Esophagus (tissue), 2 donors: Measurements from ENCODE around the gene FCRLB. TPM values are rescaled to one million over a fixed set of nuclear protein-coding genes. Genes with fewer than 3 reads are reported as not detected.
A peak's percentile ranks its signal among the peaks of the same experiment; 100 is the strongest.
"Not testable (repeated sequence)": the region's sequence is repeated elsewhere in the genome, so short reads cannot be mapped to it uniquely, and the experiment has no call there.

Experiments
- H3K27ac ChIP-seq, 2 donors: one replicate each; pipeline ENCODE4 v1.5.1; 2013; ENCODE audit warnings: low read depth in 2 of 2, mild to moderate bottlenecking in 2 of 2, inconsistent platforms in 1 of 2, low read length in 1 of 2, moderate library complexity in 1 of 2
- H3K27me3 ChIP-seq, 2 donors: one replicate each; pipeline ENCODE4 v1.6.1; 2013; ENCODE audit warnings: low read length in 2 of 2, control low read depth in 1 of 2, mild to moderate bottlenecking in 1 of 2; ENCODE audit not compliant: insufficient read depth in 2 of 2, control insufficient read depth in 1 of 2
- H3K36me3 ChIP-seq, 2 donors: one replicate each; pipeline ENCODE4 v1.6.1; 2013; ENCODE audit warnings: low read length in 1 of 2; ENCODE audit not compliant: control insufficient read depth in 2 of 2, insufficient read depth in 2 of 2
- H3K4me1 ChIP-seq, 2 donors: one replicate each; pipeline ENCODE4 v1.6.1; 2013; ENCODE audit warnings: low read length in 1 of 2; ENCODE audit not compliant: control insufficient read depth in 2 of 2, insufficient read depth in 2 of 2
- H3K4me3 ChIP-seq, 2 donors: one replicate each; pipeline ENCODE4 v1.5.1; 2013; ENCODE audit warnings: low read length in 2 of 2, mild to moderate bottlenecking in 2 of 2, low read depth in 1 of 2, moderate library complexity in 1 of 2
- H3K9me3 ChIP-seq, 2 donors: one replicate each; pipeline ENCODE4 v1.6.1; 2013; ENCODE audit warnings: mild to moderate bottlenecking in 2 of 2, low read depth in 1 of 2, low read length in 1 of 2, moderate library complexity in 1 of 2; ENCODE audit not compliant: control insufficient read depth in 2 of 2, insufficient read depth in 1 of 2
- WGBS, 2 donors: extraction: QIAGEN DNeasy Blood & Tissue Kit; methylation state at CpG; one replicate each; pipeline ENCODE4 v1.1.7; 2013; 5-methylcytosine and 5-hydroxymethylcytosine counted together
- polyA plus RNA-seq, 2 donors: library from polyadenylated mRNA; stranded (reverse); fragments of 200-250 nt; gene quantifications; one replicate each; pipeline ENCODE4 v1.2.3, GENCODE V29; 2013
- donor health status: healthy with polysubstance abuse.
- donor health status: Bipolar disorder and iron deficiency.

Gene FCRLB
- polyA plus RNA-seq, 2 donors = 0.24 to 0.34 TPM

DNA sequence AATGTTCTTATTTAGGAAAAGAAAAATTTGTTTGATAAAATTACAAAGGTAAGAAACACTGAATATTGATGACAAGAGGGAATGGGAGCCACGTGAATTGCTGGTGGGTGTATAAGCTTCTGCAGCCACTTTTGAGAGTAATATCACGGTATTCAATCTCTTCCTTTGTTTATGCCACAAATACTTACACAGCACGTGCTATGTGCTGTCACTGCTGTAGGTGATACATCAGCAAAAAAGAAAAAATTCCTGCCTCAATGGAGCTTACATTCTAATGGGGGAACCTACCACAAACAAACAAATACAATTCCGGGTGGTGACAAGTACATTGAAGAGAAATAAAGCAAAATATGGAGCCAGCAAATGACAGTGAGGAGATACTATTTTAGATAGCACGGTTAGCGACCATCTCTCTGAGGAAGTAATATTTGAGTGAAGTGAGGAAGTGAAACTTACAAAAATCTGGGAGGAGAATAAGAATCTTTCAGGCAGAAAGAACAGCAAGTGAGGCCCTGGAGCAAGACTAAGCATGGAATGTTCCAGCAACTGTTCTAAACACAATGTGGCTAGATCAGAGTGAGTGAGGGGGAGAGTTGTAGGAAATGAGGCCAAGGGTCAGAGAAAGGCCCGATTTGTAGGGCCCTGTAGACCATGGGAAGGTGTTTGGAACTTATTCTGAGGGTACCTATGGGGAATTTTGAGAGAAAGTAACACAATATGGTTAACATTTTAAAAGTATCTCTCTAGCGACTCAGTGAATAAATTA, 2.6 kb upstream of the FCRLB start:
- no peaks in the 10 kb centered on the region for H3K36me3 ChIP-seq
- no peak overlapping the region for H3K4me3 ChIP-seq
- no peaks in the 10 kb centered on the region for H3K9me3 ChIP-seq
- H3K4me1 ChIP-seq = peaks cover 0 to 3% of the 10 kb centered on the region in 2 donors
- no peaks in the 10 kb centered on the region for H3K27me3 ChIP-seq
- no peak overlapping the region for H3K27ac ChIP-seq
- 71 to 76% methylated on average over 8 of the region's 8 CpGs for WGBS, 2 donors

DNA sequence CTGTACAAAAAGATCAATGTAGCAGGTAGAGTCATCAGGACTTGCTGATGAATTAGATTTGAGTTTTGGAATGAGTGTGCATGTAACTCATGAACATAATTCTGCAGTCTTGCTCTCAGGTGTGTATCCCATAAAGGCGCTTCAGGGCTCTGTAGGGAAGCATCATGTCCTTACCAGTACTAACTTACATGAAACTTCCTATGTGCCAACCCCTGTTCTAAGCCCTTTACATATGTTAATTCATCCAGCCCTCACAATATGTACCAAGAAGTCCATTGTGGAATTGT, 2.1 kb upstream of the FCRLB start:
- Histone ChIP-seq H3K36me3 (no peaks in the 10 kb centered on the region), H3K27ac (no peak overlapping the region), H3K4me1 (peaks cover 0 to 3% of the 10 kb centered on the region in 2 donors), H3K9me3 (no peaks in the 10 kb centered on the region), H3K4me3 (no peak overlapping the region), H3K27me3 (no peaks in the 10 kb centered on the region)
- 94 to 100% methylated on average over 1 of the region's 1 CpG for WGBS, 2 donors

DNA sequence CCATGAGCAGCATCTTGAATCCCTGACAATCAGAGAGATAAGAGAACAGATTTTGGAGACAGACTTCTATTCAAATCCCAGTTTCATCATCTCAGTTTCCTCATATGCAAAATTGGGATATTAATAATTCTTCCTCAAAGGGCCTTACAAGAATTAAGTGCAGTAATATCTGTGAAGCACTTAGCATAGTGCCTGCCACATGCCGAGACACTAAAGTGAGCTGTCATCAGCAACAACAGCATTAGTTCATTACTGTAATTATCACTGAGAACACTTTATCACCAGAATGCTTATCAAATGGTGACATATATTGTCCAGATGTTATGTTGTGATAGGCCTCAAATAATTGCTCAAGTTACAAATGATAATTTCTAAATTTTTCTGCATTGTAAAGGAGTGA, 922 bp upstream of the FCRLB start:
- Histone ChIP-seq H3K27me3 (no peaks in the 10 kb centered on the region), H3K4me3 (no peak overlapping the region), H3K4me1 (peaks cover 0 to 6% of the 10 kb centered on the region in 2 donors), H3K27ac (no peak overlapping the region), H3K9me3 (no peaks in the 10 kb centered on the region), H3K36me3 (no peaks in the 10 kb centered on the region)
- whole genome bisulfite sequencing, 2 donors = 91 to 97% methylated on average over 1 of the region's 1 CpG

DNA sequence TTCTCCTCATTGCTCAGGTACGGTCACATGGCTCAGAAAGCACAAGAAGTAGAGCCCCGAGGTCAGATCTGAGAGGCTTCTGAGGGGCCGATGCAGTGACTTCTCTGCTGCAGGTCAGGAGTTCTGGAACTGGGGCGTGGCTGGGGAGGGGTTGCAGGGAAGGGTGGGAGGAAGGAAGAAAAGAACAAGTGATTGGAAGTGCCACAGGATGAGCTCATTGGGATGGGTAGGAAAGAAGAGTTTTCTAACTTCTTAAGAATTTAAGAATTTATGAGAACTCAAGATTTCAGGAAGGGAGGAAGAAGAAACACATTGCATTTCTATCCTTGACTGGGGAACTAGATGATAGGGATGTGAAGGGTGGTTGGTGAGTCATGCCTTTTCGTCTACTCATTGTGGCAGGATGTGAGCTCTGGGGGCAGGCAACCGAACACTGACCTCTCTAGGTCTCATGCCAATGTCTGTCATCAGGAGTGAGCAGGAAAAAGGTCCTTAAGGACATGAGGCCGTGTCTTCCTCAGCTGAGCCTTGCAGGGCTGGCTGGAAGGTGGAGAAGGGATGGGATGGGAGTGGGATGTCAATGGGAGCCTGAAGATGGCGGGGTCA, 497 bp downstream of the FCRLB start:
- Histone ChIP-seq H3K27me3 (no peaks in the 10 kb centered on the region), H3K27ac (no peak overlapping the region), H3K9me3 (no peaks in the 10 kb centered on the region), H3K4me3 (no peak overlapping the region), H3K36me3 (no peaks in the 10 kb centered on the region), H3K4me1 (peaks cover 3 to 8% of the 10 kb centered on the region in 2 donors)
- 60 to 69% methylated on average over 8 of the region's 8 CpGs for WGBS, 2 donors

DNA sequence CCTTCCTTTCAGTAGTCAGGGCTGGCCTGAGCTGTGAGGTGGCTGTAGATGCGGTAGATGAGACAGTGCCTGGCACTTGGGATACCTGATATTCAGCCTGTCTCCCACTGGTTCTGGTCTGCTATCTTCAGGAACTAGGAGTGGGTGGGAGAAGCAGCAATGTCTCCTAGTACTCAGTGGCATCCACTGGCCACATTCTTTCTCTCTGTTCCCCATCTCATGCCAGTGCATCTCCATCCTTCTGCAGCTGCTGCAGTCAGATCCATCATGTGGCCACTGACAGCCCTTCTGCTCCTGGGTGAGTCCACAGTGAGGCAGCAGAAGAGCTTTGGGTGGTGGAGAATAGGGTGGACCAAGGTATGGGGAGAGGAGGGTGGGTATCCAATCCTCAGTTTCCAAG, 1.1 kb downstream of the FCRLB start:
- WGBS, 2 donors = 100% methylated on average over 1 of the region's 1 CpG
- Histone ChIP-seq H3K27ac (no peak overlapping the region), H3K9me3 (no peaks in the 10 kb centered on the region), H3K4me1 (peaks cover 3 to 8% of the 10 kb centered on the region in 2 donors), H3K27me3 (no peaks in the 10 kb centered on the region), H3K36me3 (no peaks in the 10 kb centered on the region), H3K4me3 (no peak overlapping the region)

DNA sequence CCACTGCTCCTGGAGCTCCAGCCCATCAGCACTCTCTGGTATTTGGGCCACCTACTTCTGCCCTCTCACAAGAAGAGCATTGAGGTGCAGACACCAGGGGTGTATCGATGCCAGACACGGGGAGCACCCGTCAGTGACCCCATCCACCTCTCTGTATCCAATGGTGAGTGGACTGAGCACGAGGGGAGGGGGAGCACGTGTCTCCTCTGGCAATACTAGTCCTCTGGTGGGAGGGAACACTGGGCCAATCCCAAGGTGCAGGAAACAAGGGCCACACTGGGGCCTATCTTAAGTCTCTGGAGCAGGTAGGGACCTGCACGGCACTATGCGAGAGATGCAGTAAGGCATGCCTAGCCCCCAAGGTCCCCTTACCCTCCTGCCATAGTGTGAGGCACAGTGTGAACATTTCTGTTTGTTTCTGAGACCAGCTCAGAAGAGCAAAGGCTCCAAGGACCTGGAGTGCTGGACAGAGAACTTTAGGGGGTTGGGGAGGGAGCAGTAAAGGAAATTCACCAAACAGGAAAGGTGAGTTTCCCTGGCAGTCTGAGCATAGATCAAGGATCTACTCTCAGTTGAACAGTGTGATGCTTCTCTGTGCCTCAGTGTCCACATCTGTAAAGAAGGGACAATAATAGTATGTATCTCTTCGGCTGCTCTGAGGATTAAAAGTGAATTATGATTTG, 2.3 kb downstream of the FCRLB start:
- H3K27me3 ChIP-seq = no peaks in the 10 kb centered on the region
- no peaks in the 10 kb centered on the region for H3K9me3 ChIP-seq
- no peak overlapping the region for H3K27ac ChIP-seq
- no peaks in the 10 kb centered on the region for H3K36me3 ChIP-seq
- 84% methylated on average over 8 of the region's 8 CpGs for WGBS, 2 donors
- H3K4me3 ChIP-seq = no peak overlapping the region
- peaks cover 3 to 8% of the 10 kb centered on the region in 2 donors for H3K4me1 ChIP-seq

DNA sequence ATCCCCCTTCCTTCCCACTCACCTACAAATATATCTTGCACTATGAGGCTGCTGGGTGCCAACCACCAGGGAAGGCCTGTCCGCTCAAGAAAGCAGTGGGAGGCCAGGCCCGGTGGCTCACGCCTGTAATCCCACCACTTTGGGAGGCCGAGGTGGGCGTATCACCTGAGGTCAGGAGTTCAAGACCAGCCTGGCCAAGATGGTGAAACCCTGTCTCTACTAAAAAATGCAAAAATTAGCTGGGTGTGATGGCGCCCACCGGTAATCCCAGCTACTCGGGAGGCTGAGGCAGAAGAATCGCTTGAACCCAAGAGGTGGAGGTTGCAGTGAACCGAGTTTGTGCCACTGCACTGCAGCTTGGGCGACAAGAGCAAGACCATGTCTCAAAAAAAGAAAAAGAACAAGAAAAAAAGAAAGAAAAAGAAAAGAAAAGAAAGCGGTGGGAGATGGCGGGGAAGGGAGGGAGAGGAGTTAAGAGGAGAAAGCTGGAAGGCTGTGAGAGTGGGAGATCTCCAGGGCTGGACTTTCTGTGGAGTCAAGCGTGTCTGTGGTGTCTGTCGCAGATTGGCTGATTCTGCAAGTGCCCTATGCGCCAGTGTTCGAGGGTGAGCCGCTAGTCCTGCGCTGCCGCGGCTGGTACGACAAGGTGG, 4.0 kb downstream of the FCRLB start:
- not testable (repeated sequence) for H3K9me3 ChIP-seq, H3K4me1 ChIP-seq, H3K36me3 ChIP-seq, H3K27me3 ChIP-seq
- peak overlapping the region; percentile 65 to 79 for H3K4me3 ChIP-seq
- H3K27ac ChIP-seq = peak overlapping the region; percentile 85 to 87
- WGBS, 2 donors = 45 to 48% methylated on average over 22 of the region's 22 CpGs

DNA sequence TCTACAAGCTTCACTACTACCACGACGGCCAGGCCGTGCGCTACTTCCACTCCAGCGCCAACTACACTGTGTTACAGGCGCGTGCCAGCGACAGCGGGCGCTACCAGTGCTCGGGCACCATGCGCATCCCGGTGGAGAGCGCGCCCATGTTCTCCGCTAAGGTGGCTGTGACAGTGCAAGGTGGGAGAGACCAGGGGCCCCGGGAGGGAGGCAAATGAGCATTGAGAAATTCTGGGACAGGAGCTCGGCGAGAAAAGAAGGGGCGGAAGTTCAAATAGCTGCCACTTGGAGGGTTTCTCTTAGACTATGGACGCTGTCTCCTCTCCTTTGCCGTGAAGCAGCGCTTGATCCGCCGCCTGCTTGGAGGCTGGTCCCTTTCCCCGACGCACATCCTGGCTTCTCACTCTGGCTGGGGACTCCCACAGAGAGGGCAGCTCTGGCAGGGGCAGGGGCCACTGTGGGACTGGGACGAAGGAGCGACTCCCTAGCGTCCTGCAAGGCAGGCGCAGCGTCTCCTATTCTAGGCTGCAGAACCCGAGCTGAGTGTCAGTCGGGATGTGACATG, 4.6 kb downstream of the FCRLB start:
- 0 to 1% methylated on average over 34 of the region's 34 CpGs for WGBS, 2 donors
- Histone ChIP-seq H3K27ac (peak overlapping the region; percentile 85 to 87), H3K27me3 (no peaks in the 10 kb centered on the region)

DNA sequence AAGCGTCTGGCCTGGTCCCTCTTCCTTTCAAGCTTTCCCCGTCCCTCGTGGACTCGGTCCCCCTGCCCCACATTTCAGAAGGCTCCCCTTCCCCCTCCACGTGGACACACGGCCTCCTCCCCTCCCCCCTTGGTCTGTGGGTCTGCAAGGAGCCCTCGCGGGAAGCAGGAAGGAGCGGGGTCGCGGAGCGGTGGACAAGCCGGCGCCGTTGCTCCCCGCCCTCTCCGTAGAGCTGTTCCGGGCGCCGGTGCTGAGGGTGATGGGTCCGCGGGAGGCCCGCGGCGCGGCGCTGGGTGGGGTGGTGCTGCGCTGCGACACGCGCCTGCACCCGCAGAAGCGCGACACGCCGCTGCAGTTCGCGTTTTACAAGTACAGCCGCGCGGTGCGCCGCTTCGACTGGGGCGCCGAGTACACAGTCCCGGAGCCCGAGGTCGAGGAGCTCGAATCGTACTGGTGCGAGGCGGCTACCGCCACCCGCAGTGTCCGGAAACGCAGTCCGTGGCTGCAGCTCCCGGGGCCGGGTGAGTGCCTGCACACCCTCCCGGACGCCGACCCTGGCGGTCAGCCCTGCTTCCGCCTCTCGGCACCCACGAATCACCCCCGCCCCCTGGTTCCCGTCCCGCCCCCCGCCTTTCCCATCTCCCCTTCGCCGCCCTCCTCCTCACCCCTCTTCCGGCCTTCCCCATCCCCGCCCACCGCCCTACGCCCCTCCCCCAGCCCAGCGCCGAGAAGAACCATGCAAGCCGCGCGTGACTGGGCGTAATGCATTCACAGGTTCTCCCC, 5.3 kb downstream of the FCRLB start:
- Histone ChIP-seq H3K27ac (peak overlapping the region; percentile 85 to 87), H3K27me3 (no peaks in the 10 kb centered on the region), H3K4me3 (peak overlapping the region; percentile 65 to 79), H3K4me1 (peaks cover 3 to 8% of the 10 kb centered on the region in 2 donors), H3K36me3 (no peaks in the 10 kb centered on the region), H3K9me3 (no peaks in the 10 kb centered on the region)
- 1% methylated on average over 72 to 83 of the region's 83 CpGs for WGBS, 2 donors

More for the DNA sequence above, 4.6 kb downstream of the FCRLB start:
- Histone ChIP-seq H3K36me3 (no peaks in the 10 kb centered on the region), H3K4me3 (peak overlapping the region; percentile 65 to 79), H3K4me1 (peaks cover 3 to 8% of the 10 kb centered on the region in 2 donors), H3K9me3 (no peaks in the 10 kb centered on the region)
